SK-N-SH (cell line): ENCODE data around the gene MAPKAP1. TPM values are rescaled to one million over a fixed set of nuclear protein-coding genes. Genes with fewer than 3 reads are reported as not detected.

Experiments used
- CTCF ChIA-PET: fragments of 300-600, 350-600 bp; formaldehyde crosslinking; extraction: SDS; loops from one replicate; lab custom pipeline; 2021; lab: Yijun Ruan, JAX
- POLR2A ChIA-PET: fragments of 350-600 bp; sonication (Branson Sonifier 250); formaldehyde crosslinking; extraction: SDS; loops from one replicate; lab custom pipeline; 2020; ENCODE audit warnings: antibody characterized with exemption, inconsistent platforms; lab: Yijun Ruan, JAX
- DNase-seq: peaks from one replicate; pipeline ENCODE4 v3.0.0; 2012
- H2AFZ ChIP-seq: fragments of 200-600 bp; sonication (generic); 2 replicates; pipeline ENCODE4 v1.8.1; 2016; ENCODE audit warnings: antibody characterized with exemption, mild to moderate bottlenecking, low read depth
- H3F3A ChIP-seq: fragments of 200-600 bp; sonication (generic); replicated peaks from 2 replicates; pipeline ENCODE3; 2016; ENCODE audit warnings: antibody characterized with exemption, mild to moderate bottlenecking; ENCODE audit not compliant: insufficient read depth
- H3K27ac ChIP-seq, 2 experiments: fragments of 200-500 bp in 1 of 2; fragments of 200-600 bp in 1 of 2; sonication (Bioruptor generic) in 1 of 2; sonication (generic), shearing (Covaris generic) in 1 of 2; 2 replicates each; pipeline versions ENCODE4 v1.5.1 to v1.6.1; 2014 to 2016; ENCODE audit warnings: low read depth in 2 of 2, inconsistent platforms in 1 of 2, low read length in 1 of 2, mild to moderate bottlenecking in 1 of 2, mixed read lengths in 1 of 2
- H3K27me3 ChIP-seq: fragments of 200-600 bp; sonication (generic), shearing (Covaris generic); 2 replicates; pipeline ENCODE4 v1.6.1; 2016; ENCODE audit warnings: mixed run types; ENCODE audit not compliant: insufficient read depth
- H3K36me3 ChIP-seq, 2 experiments: fragments of 200-500 bp in 1 of 2; fragments of 200-600 bp in 1 of 2; sonication (Bioruptor generic) in 1 of 2; sonication (generic) in 1 of 2; replicated peaks in 1 of 2; 2 replicates each; pipeline versions ENCODE3 to v1.5.1; 2014 to 2016; ENCODE audit warnings: low read length in 1 of 2, mild to moderate bottlenecking in 1 of 2; ENCODE audit not compliant: insufficient read depth in 2 of 2, control insufficient read depth in 1 of 2
- H3K4me1 ChIP-seq, 2 experiments: fragments of 200-500 bp in 1 of 2; fragments of 200-600 bp in 1 of 2; sonication (Bioruptor generic) in 1 of 2; sonication (generic), shearing (Covaris generic) in 1 of 2; 2 replicates each; pipeline versions ENCODE4 v1.5.1 to v1.6.1; 2014 to 2016; ENCODE audit warnings: low read depth in 1 of 2, low read length in 1 of 2, mixed run types in 1 of 2; ENCODE audit not compliant: insufficient read depth in 2 of 2, control insufficient read depth in 1 of 2
- H3K4me2 ChIP-seq: fragments of 200-600 bp; sonication (generic), shearing (Covaris generic); 2 replicates; pipeline ENCODE4 v1.6.1; 2017; ENCODE audit warnings: mixed run types
- H3K4me3 ChIP-seq, 2 experiments: fragments of 200-500 bp in 1 of 2; fragments of 200-600 bp in 1 of 2; sonication (Bioruptor generic) in 1 of 2; sonication (generic), shearing (Covaris generic) in 1 of 2; 2 replicates each; pipeline versions ENCODE4 v1.5.1 to v1.8.1; 2014 to 2016; ENCODE audit warnings: low read depth in 2 of 2, inconsistent platforms in 1 of 2, low read length in 1 of 2, mild to moderate bottlenecking in 1 of 2, mixed read lengths in 1 of 2, moderate library complexity in 1 of 2
- H3K79me2 ChIP-seq: fragments of 200-600 bp; sonication (generic); 2 replicates; pipeline ENCODE4 v1.8.1; 2017; ENCODE audit warnings: mild to moderate bottlenecking; ENCODE audit not compliant: insufficient read depth
- H3K9ac ChIP-seq: fragments of 200-600 bp; sonication (generic); 2 replicates; pipeline ENCODE4 v1.6.1; 2017; ENCODE audit warnings: mixed run types
- H3K9me2 ChIP-seq: fragments of 200-600 bp; sonication (generic); 2 replicates; pipeline ENCODE4 v1.6.1; 2017; ENCODE audit warnings: mixed run types
- H3K9me3 ChIP-seq: fragments of 200-600 bp; sonication (generic); 2 replicates; pipeline ENCODE4 v1.6.1; 2017; ENCODE audit warnings: mixed run types, mild to moderate bottlenecking, moderate library complexity
- H4K20me1 ChIP-seq: fragments of 200-600 bp; sonication (generic); 2 replicates; pipeline ENCODE4 v1.6.1; 2017; ENCODE audit warnings: mild to moderate bottlenecking, mixed run types; ENCODE audit not compliant: insufficient read depth
- CHD2 ChIP-seq: fragments of 150-350 bp; IDR thresholded peaks from 2 replicates; pipeline ENCODE4 v1.6.1; 2018; ENCODE audit warnings: low read length; ENCODE audit not compliant: partially characterized antibody
- ELF1 ChIP-seq: IDR thresholded peaks from 2 replicates; pipeline ENCODE4 v1.4.0; 2012
- EP300 ChIP-seq, 2 experiments: IDR thresholded peaks; 2 replicates each; pipeline versions ENCODE4 v1.4.0 to v1.6.1; 2012; ENCODE audit warnings: borderline replicate concordance in 1 of 2, low read depth in 1 of 2, low read length in 1 of 2
- EZH2phosphoT487 ChIP-seq: fragments of 200-600 bp; sonication (generic); IDR thresholded peaks from 2 replicates; pipeline ENCODE4 v1.6.1; 2017; ENCODE audit warnings: low read depth, mixed run types, mild to moderate bottlenecking, antibody characterized with exemption, moderate library complexity, borderline replicate concordance
- FOSL2 ChIP-seq: IDR thresholded peaks from 2 replicates; pipeline ENCODE4 v1.4.0; 2012; ENCODE audit warnings: low read depth, mild to moderate bottlenecking, moderate library complexity, borderline replicate concordance
- FOXM1 ChIP-seq: IDR thresholded peaks from 2 replicates; pipeline ENCODE4 v1.4.0; 2012; ENCODE audit warnings: low read depth, mild to moderate bottlenecking
- GABPA ChIP-seq: IDR thresholded peaks from 2 replicates; pipeline ENCODE4 v1.4.0; 2012; ENCODE audit warnings: low read depth, mild to moderate bottlenecking
- JUND ChIP-seq: IDR thresholded peaks from 2 replicates; pipeline ENCODE4 v1.4.0; 2012
- NRF1 ChIP-seq: IDR thresholded peaks from 2 replicates; pipeline ENCODE4 v1.6.1; 2012; ENCODE audit warnings: low read depth, mild to moderate bottlenecking, low read length
- POLR2AphosphoS5 ChIP-seq: IDR thresholded peaks from 2 replicates; pipeline ENCODE4 v1.6.1; 2012; ENCODE audit warnings: low read depth, low read length
- RFX5 ChIP-seq: IDR thresholded peaks from 2 replicates; pipeline ENCODE4 v1.6.1; 2012; ENCODE audit warnings: mild to moderate bottlenecking, improper control_type of control experiment, low read length
- RXRA ChIP-seq: IDR thresholded peaks from 2 replicates; pipeline ENCODE4 v1.4.0; 2012; ENCODE audit warnings: low read depth, mild to moderate bottlenecking, borderline replicate concordance
- SIN3A ChIP-seq: IDR thresholded peaks from 2 replicates; pipeline ENCODE4 v1.6.1; 2012; ENCODE audit warnings: low read depth, mild to moderate bottlenecking, low read length, moderate library complexity, borderline replicate concordance
- SMC3 ChIP-seq: IDR thresholded peaks from 2 replicates; pipeline ENCODE4 v1.6.1; 2012; ENCODE audit warnings: low read depth, low read length, improper control_type of control experiment
- TAF1 ChIP-seq: IDR thresholded peaks from 2 replicates; pipeline ENCODE4 v1.6.1; 2012; ENCODE audit warnings: low read depth, mild to moderate bottlenecking, low read length, moderate library complexity, borderline replicate concordance
- YY1 ChIP-seq: IDR thresholded peaks from 2 replicates; pipeline ENCODE4 v1.4.0; 2012; ENCODE audit warnings: low read depth, mild to moderate bottlenecking
- WGBS: methylation state at CpG from one replicate; pipeline ENCODE4 v1.1.6; 2017; ENCODE audit warnings: low lambda C conversion rate; 5-methylcytosine and 5-hydroxymethylcytosine counted together
- polyA plus RNA-seq, 3 experiments: library from polyadenylated mRNA; depleted of rRNA; stranded (reverse); fragments of >200 nt; gene quantifications; 2 replicates each; pipeline ENCODE4 v1.2.3, GENCODE V29; 2012
- TF ChIP-seq, protein P1 (sequence below): IDR thresholded peaks from 2 replicates; pipeline ENCODE4 v1.4.0; 2012; ENCODE audit warnings: low read depth, borderline replicate concordance
- TF ChIP-seq, protein P2 (sequence below): IDR thresholded peaks from 2 replicates; pipeline ENCODE4 v1.6.1; 2012; ENCODE audit warnings: mild to moderate bottlenecking, low read depth, low read length, moderate library complexity
- TF ChIP-seq, protein P3 (sequence below): IDR thresholded peaks from 2 replicates; pipeline ENCODE4 v1.4.0; 2012; ENCODE audit warnings: low read depth
- TF ChIP-seq, protein P4 (sequence below): fragments of 150-350 bp; IDR thresholded peaks from 2 replicates; pipeline ENCODE4 v1.6.1; 2016; ENCODE audit warnings: mild to moderate bottlenecking, low read depth, low read length

MAPKAP1 gene
- polyA plus RNA-seq, 1 of the 3 experiments (the other 2 are of a cell fraction): 117 TPM

DNA sequence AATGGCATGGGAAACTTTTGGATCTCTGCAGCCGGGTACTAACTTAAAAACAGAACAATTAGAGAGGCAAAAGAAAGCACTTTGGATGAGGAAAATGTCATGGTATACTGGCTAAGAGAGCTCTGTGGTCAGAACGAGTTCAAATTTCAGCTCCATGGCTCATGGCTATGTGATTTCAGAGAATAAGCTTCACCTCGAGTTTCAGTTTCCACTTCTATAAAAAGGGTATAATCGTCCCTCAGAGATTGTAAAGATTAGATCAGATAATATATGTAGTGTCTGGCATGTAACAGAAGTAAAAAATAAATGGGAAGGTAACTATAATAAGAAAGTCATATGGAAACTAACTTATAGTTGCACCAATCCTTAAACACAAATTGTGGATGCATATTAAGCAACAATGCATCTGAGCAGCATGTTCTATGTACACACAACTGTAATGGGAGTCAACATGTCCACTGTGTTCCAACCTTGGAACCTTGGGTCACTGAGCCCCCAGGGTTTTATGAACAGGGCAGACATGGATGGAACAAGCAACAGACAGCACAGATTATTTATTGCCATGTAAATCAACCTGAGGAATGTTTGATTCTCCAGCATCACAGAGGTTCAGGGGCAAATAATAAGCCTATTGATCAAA is 145.4 kb downstream of the MAPKAP1 start:
- no peak for DNase-seq
- no peak for TF ChIP-seq FOXM1
- Histone ChIP-seq H3K36me3 (peaks cover 9 to 34% of the 10 kb centered on the region in 2 experiments), H2AFZ (no peak overlapping the region), H3K9ac (no peak overlapping the region), H3K4me2 (no peak overlapping the region), H3K79me2 (peaks cover 41% of the 10 kb centered on the region), H3K9me3 (no peaks in the 10 kb centered on the region), H3K4me1 (peaks cover 4 to 8% of the 10 kb centered on the region in 2 experiments; a peak in 3 of 4 replicates), H3K27me3 (no peaks in the 10 kb centered on the region), H4K20me1 (no peaks in the 10 kb centered on the region), H3K9me2 (no peaks in the 10 kb centered on the region), H3F3A (peaks cover 14% of the 10 kb centered on the region), H3K4me3 (no peak overlapping the region), H3K27ac (no peak overlapping the region)
- ChIA-PET CTCF (interaction anchor here (0.7 to 2.5 kb wide), 7 partner anchors 11 to 666 kb away, joined by 3 to 10 read pairs (median 3); no protein-coding TSS in a partner anchor), POLR2A (no interaction called here)
- 47% methylated on average over 4 of the region's 4 CpGs for WGBS

DNA sequence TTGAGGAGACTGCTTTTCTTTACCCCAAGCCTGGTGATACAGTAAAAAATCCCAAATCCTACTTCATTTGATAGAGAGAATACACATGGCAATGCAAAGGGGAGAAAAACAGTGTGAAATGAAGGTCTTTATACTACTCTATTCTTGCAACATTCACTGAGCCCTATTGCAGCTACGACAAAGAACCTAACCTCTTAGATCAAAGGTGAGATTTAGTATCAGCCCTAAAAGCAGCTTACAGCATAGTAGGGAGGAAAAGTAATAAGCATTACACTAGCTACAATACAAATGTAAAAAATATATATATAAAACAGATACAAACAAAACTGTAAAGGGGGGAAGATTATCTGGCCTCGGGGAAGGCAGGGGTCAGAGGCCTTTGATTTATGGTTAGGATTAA is 147.1 kb downstream of the MAPKAP1 start:
- ChIA-PET CTCF (interaction anchor here (1.2 to 2.8 kb wide), 3 partner anchors 12 to 75 kb away, joined by 3 to 20 read pairs (median 3); no protein-coding TSS in a partner anchor), POLR2A (no interaction called here)
- no peak overlapping the region for H3K9ac ChIP-seq
- H4K20me1 ChIP-seq: no peaks in the 10 kb centered on the region
- no peaks in the 10 kb centered on the region for H3K9me2 ChIP-seq
- DNase-seq: no peak
- no peaks in the 10 kb centered on the region for H3K27me3 ChIP-seq
- H3K9me3 ChIP-seq: no peaks in the 10 kb centered on the region
- peaks cover 34% of the 10 kb centered on the region for H3K79me2 ChIP-seq
- H3K4me2 ChIP-seq: no peak overlapping the region
- H2AFZ ChIP-seq: no peak overlapping the region
- H3K36me3 ChIP-seq: peaks cover 9 to 36% of the 10 kb centered on the region in 2 experiments
- H3K27ac ChIP-seq: no peak overlapping the region
- TF ChIP-seq, protein P1, sequence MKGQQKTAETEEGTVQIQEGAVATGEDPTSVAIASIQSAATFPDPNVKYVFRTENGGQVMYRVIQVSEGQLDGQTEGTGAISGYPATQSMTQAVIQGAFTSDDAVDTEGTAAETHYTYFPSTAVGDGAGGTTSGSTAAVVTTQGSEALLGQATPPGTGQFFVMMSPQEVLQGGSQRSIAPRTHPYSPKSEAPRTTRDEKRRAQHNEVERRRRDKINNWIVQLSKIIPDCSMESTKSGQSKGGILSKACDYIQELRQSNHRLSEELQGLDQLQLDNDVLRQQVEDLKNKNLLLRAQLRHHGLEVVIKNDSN: no peak
- TF ChIP-seq, protein P2, sequence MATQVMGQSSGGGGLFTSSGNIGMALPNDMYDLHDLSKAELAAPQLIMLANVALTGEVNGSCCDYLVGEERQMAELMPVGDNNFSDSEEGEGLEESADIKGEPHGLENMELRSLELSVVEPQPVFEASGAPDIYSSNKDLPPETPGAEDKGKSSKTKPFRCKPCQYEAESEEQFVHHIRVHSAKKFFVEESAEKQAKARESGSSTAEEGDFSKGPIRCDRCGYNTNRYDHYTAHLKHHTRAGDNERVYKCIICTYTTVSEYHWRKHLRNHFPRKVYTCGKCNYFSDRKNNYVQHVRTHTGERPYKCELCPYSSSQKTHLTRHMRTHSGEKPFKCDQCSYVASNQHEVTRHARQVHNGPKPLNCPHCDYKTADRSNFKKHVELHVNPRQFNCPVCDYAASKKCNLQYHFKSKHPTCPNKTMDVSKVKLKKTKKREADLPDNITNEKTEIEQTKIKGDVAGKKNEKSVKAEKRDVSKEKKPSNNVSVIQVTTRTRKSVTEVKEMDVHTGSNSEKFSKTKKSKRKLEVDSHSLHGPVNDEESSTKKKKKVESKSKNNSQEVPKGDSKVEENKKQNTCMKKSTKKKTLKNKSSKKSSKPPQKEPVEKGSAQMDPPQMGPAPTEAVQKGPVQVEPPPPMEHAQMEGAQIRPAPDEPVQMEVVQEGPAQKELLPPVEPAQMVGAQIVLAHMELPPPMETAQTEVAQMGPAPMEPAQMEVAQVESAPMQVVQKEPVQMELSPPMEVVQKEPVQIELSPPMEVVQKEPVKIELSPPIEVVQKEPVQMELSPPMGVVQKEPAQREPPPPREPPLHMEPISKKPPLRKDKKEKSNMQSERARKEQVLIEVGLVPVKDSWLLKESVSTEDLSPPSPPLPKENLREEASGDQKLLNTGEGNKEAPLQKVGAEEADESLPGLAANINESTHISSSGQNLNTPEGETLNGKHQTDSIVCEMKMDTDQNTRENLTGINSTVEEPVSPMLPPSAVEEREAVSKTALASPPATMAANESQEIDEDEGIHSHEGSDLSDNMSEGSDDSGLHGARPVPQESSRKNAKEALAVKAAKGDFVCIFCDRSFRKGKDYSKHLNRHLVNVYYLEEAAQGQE: no peak
- no peak for TF ChIP-seq EP300 (IDR thresholded peaks at IDR 0.05; ENCODE audit: borderline replicate concordance in 1 of 2, low read depth in 1 of 2, low read length in 1 of 2)
- TF ChIP-seq, protein P3, sequence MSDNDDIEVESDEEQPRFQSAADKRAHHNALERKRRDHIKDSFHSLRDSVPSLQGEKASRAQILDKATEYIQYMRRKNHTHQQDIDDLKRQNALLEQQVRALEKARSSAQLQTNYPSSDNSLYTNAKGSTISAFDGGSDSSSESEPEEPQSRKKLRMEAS: no peak
- no peak for TF ChIP-seq RFX5
- TF ChIP-seq, protein P4, sequence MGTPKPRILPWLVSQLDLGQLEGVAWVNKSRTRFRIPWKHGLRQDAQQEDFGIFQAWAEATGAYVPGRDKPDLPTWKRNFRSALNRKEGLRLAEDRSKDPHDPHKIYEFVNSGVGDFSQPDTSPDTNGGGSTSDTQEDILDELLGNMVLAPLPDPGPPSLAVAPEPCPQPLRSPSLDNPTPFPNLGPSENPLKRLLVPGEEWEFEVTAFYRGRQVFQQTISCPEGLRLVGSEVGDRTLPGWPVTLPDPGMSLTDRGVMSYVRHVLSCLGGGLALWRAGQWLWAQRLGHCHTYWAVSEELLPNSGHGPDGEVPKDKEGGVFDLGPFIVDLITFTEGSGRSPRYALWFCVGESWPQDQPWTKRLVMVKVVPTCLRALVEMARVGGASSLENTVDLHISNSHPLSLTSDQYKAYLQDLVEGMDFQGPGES: no peak
- no peak for TF ChIP-seq CHD2
- no peak for TF ChIP-seq POLR2AphosphoS5
- no peak for TF ChIP-seq EZH2phosphoT487
- TF ChIP-seq ELF1: no peak
- TF ChIP-seq RXRA: no peak
- no peak for TF ChIP-seq TAF1
- no peak for TF ChIP-seq SIN3A
- TF ChIP-seq JUND: no peak
- TF ChIP-seq SMC3: no peak
- TF ChIP-seq FOSL2: no peak
- TF ChIP-seq NRF1: no peak
- TF ChIP-seq GABPA: no peak
- TF ChIP-seq YY1: no peak
- 94% methylated on average over 2 of the region's 2 CpGs for WGBS
- H3F3A ChIP-seq: peaks cover 9% of the 10 kb centered on the region
- no peak overlapping the region for H3K4me3 ChIP-seq
- H3K4me1 ChIP-seq: peaks cover 4 to 6% of the 10 kb centered on the region in 2 experiments; a peak in 3 of 4 replicates
